ENCODE data around the gene NUP133.
"Not testable (repeated sequence)": the region's sequence is repeated elsewhere in the genome, so short reads cannot be mapped to it uniquely, and the experiment has no call there.

Gene NUP133

DNA sequence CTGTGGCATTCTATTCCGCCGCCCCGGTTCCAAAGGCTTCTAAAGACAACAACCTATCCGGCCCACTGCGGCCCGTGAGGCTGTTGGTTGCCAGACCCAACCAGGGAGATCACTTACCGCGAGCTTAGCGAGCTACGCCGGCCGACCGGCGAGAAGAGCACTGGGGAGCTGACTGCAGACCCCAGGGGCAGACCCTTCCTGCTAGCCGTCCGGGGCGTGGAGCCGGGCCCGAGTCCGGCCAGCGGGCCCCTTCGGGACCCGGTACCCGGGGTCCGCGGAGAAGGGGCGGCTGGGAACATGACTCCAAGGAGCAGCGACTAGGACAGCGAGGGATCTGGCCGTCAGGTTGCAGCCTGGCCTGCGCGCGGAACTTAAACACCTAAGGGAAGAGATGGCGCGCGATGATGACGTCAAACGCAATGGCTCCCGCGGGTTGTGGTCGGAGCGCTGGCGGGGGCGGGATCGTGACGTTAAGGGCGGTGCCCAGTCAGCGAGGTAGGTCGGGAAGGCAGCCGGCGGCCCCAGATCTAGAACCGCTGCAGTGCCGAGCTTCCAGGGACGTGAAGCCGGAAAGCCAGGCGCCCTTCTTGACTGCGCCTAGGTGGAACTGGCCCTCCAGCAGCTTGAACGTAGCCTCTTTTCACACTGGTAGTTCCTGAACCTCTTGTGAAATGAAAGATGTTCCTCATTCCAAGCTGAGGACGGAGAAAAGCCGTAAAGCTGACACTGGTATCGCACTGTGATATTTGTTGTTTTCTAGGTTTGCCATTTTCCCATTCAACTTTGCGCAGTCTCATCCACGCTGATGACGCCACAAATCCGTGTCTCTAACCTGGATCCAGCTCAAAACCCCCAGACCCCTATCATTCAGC, at the start of gene NUP133:
Gene NUP133, minus strand, starts transcription at position 391 of the 872 bp plus-strand sequence. Its CDS starts 92 bp downstream, at position 299.
- peak; percentile 98 for DNase-seq (ENCODE audit: low read depth)

DNA sequence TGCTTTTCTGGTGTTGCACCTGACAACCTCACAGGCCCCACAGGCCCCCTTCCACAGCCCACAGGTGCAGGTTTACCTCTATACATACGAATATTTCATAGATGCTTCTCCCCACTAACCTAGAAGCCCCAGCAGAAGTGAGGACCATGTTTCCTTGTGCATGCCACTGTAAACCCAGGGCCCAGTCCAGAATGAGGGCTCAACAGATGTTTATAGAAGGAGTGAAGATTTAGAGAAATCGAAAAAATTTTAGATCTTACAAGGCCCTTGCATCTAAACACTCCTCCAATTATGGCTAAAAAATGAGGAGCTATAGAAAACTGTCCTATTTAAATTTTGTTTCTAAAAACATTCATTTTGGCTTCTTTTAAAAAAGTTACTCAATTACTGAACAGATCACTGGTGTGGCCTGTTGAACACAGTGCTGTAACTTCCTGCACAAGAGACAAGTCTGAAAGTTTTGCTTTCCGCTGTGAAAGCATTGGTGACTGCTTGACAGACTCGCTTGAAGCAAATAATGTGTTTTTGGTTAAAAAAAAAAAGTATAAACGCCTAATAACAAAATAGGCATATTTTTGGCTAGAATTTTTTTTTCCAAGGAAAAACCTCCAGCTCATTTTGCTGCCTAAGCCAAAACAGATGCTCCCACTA, 49.2 kb upstream of the NUP133 start:
- DNase-seq (ENCODE audit: low read depth): no peak

- DNase-seq (ENCODE audit: low read depth): no peak
These were observed 46.9 kb upstream of the NUP133 start for GRCh38 chr1:229554886-229555621.

GRCh38 chr1:229553621-229554130, 45.5 kb upstream of the NUP133 start:
- DNase-seq (ENCODE audit: low read depth): no peak

GRCh38 chr1:229552732-229553131, 44.6 kb upstream of the NUP133 start:
- no peak for DNase-seq (ENCODE audit: low read depth)

DNA sequence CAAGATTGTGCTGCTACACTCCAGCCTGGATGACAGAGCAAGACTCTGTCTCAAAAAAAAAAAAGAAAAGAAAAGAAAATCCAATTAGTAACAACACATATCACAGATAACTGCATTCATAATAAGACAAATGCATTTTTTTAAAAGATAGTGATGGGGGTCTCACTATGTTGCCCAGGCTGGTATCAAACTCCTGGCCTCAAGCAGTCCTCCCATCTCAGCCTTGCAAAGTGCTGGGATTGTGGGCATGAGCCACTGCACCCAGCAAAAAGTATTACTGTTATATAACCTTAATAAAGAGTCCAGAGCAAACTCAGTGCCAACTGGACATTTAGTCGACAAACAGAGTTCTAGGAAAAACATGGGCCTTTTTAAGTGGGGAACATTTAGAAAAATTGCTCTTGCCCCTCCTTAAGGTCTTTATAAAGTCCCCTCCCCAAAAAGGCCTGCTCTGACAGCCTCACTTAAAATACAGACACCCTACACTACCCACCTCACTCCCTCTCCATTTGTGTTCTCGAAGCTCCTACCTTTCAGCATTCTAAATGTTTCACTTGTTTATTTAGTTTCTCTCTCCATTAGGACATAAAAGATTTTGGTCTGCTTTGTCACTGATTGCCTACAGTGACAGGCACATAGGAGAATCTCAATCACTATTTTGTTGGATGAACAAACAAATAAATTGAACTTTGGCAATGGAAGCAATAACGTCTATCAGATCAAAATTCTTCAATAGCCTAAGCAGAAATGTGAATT, 42.8 kb upstream of the NUP133 start:
- no peak for DNase-seq (ENCODE audit: low read depth)

DNA sequence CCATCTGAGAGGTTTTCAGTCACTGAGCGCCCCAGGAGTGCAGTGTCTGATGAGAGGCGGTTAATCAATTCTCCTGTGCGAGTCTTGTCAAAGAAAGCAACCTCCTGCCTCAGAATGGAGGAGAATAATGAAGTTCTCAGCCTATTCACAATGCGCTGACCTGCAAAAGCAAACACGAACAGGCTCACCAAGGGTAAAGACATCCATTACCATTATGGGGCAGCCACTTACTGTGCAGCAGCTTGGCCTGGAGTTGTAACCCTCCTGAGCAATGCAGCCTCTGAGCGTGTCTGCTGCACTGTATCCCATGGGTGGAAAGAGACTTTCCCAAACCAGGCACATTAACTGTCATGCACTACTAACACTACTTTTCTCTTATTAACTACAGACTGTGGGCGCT, 39.4 kb upstream of the NUP133 start:
- no peak for DNase-seq (ENCODE audit: low read depth)

- no peak for DNase-seq (ENCODE audit: low read depth)
These were observed 36.4 kb upstream of the NUP133 start for GRCh38 chr1:229544587-229544986.

- no peak for DNase-seq (ENCODE audit: low read depth)
These were observed 31.8 kb upstream of the NUP133 start for GRCh38 chr1:229539863-229540506.

GRCh38 chr1:229538945-229539344, 30.8 kb upstream of the NUP133 start:
- DNase-seq (ENCODE audit: low read depth): no peak

- no peak for DNase-seq (ENCODE audit: low read depth)
These were observed 29.8 kb upstream of the NUP133 start for GRCh38 chr1:229537894-229538293.

DNA sequence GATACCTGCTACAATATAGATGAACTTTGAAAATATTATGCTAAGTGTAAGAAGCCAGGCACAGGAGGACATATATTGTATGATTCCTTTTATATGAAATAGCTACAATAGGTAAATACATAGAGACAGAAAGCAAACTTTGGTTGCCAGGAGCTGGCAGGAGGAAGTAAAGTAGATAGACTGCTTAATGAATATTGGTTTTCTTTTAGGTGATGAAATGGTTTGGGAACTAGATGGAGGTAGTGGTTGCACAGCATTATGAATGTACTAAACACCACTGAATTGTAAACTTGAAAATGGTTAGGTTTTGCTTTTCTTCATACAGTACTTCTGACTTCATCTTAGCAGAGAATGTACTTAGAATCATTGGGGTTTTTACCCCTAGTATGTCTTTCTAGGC, 28.8 kb upstream of the NUP133 start:
- DNase-seq (ENCODE audit: low read depth): no peak

- no peak for DNase-seq (ENCODE audit: low read depth)
These were observed 27.1 kb upstream of the NUP133 start for GRCh38 chr1:229535230-229535629.

DNA sequence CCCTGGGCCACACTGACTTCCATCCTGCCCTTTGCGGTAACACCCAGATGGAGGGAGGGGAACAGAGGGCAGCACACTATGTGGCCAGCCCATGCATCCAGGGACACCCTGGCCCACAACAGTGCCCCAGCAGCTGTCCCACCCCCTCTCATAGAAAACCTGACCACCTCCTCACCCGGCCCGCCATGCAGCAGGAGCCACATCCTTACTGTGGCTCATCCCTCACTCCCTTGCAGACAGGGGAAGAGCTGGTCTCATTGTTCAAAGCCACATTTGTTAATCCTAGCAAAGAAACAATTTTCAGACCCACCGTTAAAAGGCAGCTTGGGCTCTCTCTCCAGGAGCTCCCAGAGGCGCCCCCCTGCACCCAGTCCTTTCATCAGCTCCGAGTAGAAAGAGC, 23.2 kb upstream of the NUP133 start:
- DNase-seq (ENCODE audit: low read depth): no peak

DNA sequence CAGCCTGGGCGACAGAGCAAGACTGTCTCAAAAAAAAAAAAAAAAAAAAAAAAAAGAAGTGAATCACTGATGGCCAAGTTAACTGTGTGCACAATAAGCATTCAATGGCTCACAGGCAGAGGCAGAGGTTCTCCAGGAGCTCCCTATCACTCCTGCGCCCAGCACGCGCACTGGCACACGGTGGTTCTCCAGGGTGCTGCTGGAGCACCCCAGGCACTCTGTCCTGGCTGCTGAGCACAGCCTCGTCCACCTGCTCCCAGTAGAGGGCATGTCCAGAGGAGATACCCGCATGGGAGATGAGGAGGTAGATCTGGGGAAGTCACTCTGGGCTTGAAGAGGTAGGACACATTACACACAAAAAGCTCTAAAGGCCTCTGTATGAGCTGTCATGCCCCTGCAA, 21.5 kb upstream of the NUP133 start:
- no peak for DNase-seq (ENCODE audit: low read depth)

- DNase-seq (ENCODE audit: low read depth): no peak
These were observed 18.6 kb upstream of the NUP133 start for GRCh38 chr1:229526695-229527094.

DNA sequence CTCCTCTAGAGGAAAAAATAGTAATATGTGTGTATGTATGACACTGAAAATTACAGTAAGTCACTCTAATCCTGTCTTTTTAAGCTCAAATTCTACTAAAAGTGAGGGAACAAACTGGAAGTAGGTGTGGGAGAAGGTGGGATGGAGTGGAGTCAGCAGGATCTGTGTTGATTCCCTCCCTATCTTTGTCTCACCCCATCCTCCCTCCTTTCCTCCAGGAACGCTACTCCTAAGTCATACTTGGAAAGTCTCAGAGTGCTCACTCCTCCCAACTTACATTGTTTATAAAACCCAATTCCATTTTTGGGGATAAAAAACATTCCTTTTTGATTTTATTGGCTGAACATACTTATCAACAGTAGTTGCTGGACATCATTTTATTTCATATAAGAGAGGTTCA, 14.9 kb upstream of the NUP133 start:
- DNase-seq (ENCODE audit: low read depth): no peak

GRCh38 chr1:229514578-229515275, 6.6 kb upstream of the NUP133 start:
- DNase-seq (ENCODE audit: low read depth): peak; percentile 36

- not testable (repeated sequence) for DNase-seq (ENCODE audit: low read depth)
These were observed 3.5 kb upstream of the NUP133 start for GRCh38 chr1:229511625-229512024.

DNA sequence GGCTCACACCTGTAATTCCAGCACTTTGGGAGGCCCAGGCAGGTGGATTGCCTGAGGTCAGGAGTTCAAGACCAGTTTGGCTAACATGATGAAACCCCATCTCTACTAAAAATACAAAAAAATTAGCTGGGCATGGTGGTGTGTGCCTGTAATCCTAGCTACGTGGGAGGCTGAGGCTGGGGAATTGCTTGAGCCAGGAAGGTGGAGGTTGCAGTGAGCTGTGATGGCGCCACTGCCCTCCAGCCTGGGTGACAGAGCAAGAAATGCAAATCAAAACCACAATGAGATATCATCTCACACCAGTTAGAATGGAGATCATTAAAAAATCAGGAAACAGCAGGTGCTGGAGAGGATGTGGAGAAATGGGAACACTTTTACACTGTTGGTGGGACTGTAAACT, 3.1 kb upstream of the NUP133 start:
- DNase-seq (ENCODE audit: low read depth): not testable (repeated sequence)

- no peak for DNase-seq (ENCODE audit: low read depth)
These were observed 1.4 kb upstream of the NUP133 start for GRCh38 chr1:229509576-229509975.

Measured in activated T-cell treated with anti-CD3 and anti-CD28 coated beads for 1 hour (primary cell).